Calu3 (cell line): Measurements from ENCODE around the gene SRRT. TPM values are rescaled to one million over a fixed set of nuclear protein-coding genes. Genes with fewer than 3 reads are reported as not detected.
"Not testable (repeated sequence)": the region's sequence is repeated elsewhere in the genome, so short reads cannot be mapped to it uniquely, and the experiment has no call there.

Experiments used
- BruUV-seq: library from RNA; stranded (reverse); fragments of 400-500 nt; replicated peaks from 2 replicates; lab custom pipeline; 2021; lab: Mats Ljungman, UMichigan
- CTCF ChIA-PET: fragments of 300-600 bp; sonication (Branson Sonifier 250); formaldehyde crosslinking; loops from one replicate; lab custom pipeline; 2022; ENCODE audit warnings: antibody characterized with exemption; lab: Charles Lee
- DNase-seq: peaks from one replicate; pipeline ENCODE4 v3.0.0; 2022
- H3K27ac Mint-ChIP-seq: one replicate; pipeline ENCODE4 v1.8.0; 2022; ENCODE audit warnings: mixed read lengths; ENCODE audit not compliant: unreplicated experiment
- H3K27me3 Mint-ChIP-seq: one replicate; pipeline ENCODE4 v1.8.0; 2022; ENCODE audit warnings: mixed read lengths; ENCODE audit not compliant: unreplicated experiment
- H3K36me3 Mint-ChIP-seq: one replicate; pipeline ENCODE4 v1.8.0; 2022; ENCODE audit warnings: mild to moderate bottlenecking, moderate library complexity, mixed read lengths; ENCODE audit not compliant: insufficient read depth, unreplicated experiment
- H3K4me1 Mint-ChIP-seq: one replicate; pipeline ENCODE4 v1.8.0; 2022; ENCODE audit warnings: mild to moderate bottlenecking, low read depth, mixed read lengths; ENCODE audit not compliant: unreplicated experiment
- H3K4me3 Mint-ChIP-seq: one replicate; pipeline ENCODE4 v1.8.0; 2022; ENCODE audit warnings: mild to moderate bottlenecking, low read depth, moderate library complexity, mixed read lengths; ENCODE audit not compliant: unreplicated experiment
- H3K9me3 Mint-ChIP-seq: one replicate; pipeline ENCODE4 v1.8.0; 2022; ENCODE audit warnings: low read depth, mixed read lengths; ENCODE audit not compliant: unreplicated experiment
- CTCF ChIP-seq: fragments of 200-600 bp; IDR thresholded peaks from one replicate; pipeline ENCODE4 v1.8.0; 2022; ENCODE audit warnings: antibody characterized with exemption; ENCODE audit not compliant: unreplicated experiment
- intact Hi-C: fragments of 100-400 bp; cut with micrococcal nuclease; formaldehyde crosslinking; loops from one replicate; pipeline ENCODE4 v1.10.0; 2022; ENCODE audit not compliant: unreplicated experiment
- total RNA-seq: library from RNA; stranded (reverse); gene quantifications from 2 replicates; pipeline ENCODE4 v1.2.3, GENCODE V29; 2022

Gene SRRT
- total RNA-seq, 1 experiment from 2014 or later = 151 TPM

DNA sequence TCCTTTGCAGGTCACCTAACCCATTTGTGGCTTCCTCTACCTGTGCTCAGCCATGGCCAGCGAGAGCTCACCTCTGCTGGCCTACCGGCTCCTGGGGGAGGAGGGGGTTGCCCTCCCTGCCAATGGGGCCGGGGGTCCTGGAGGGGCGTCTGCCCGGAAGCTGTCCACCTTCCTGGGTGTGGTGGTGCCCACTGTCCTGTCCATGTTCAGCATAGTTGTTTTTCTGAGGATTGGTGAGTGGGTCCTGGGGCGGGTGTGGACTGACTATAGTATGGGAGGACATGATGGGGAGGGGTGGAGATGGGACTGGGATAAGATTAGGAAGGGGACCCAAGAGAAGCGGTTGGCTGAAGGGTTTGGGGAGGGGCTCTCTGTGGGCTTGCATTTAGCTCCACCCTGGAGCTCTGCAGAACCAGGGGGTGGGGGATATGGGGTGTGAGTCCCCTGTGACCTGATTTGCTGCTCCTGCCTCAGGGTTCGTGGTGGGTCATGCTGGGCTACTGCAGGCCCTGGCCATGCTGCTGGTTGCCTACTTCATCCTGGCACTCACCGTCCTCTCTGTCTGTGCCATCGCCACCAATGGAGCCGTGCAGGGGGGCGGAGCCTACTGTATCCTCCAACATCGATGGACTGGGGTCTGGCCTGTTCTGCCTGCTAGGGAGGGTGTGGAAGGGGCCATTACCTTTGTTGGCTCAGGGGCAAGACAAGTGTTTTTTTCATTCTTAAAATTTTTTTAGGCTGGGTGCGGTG lies 20.6 kb upstream of the SRRT start:
- CTCF ChIA-PET = interaction anchor here (0.6 kb wide), 2 partner anchors 88 to 290 kb away, joined by 3 to 4 read pairs; no protein-coding TSS in a partner anchor
- Mint-ChIP-seq H3K27me3 (no peaks in the 10 kb centered on the region), H3K27ac (no peak overlapping the region), H3K4me3 (peak overlapping the region; percentile 85), H3K36me3 (peaks cover 28% of the 10 kb centered on the region), H3K4me1 (no peaks in the 10 kb centered on the region), H3K9me3 (no peaks in the 10 kb centered on the region)
- no TSS peak for BruUV-seq
- no peak for TF ChIP-seq CTCF
- intact Hi-C loops = no loop called here
- no peak for DNase-seq

- H3K27me3 Mint-ChIP-seq, H3K9me3 Mint-ChIP-seq, H3K4me3 Mint-ChIP-seq, intact Hi-C loops, H3K4me1 Mint-ChIP-seq, DNase-seq, H3K27ac Mint-ChIP-seq, BruUV-seq: not testable (repeated sequence)
- peaks cover 28% of the 10 kb centered on the region for H3K36me3 Mint-ChIP-seq
- CTCF ChIA-PET = interaction anchor here (0.6 kb wide), 1 partner anchor 87 kb away, joined by 3 read pairs; no protein-coding TSS in a partner anchor
Observed at GRCh38 chr7:100854899-100855298, 20.0 kb upstream of the SRRT start.

- Mint-ChIP-seq H3K4me3 (no peak overlapping the region), H3K36me3 (peaks cover 31% of the 10 kb centered on the region), H3K4me1 (no peaks in the 10 kb centered on the region), H3K27me3 (no peaks in the 10 kb centered on the region), H3K27ac (no peak overlapping the region), H3K9me3 (no peaks in the 10 kb centered on the region)
- no peak for TF ChIP-seq CTCF
- DNase-seq = no peak
- intact Hi-C loops = no loop called here
- CTCF ChIA-PET = no interaction called here
- BruUV-seq = no TSS peak
Observed at GRCh38 chr7:100855515-100855914, 19.4 kb upstream of the SRRT start.

- H3K27me3 Mint-ChIP-seq = no peaks in the 10 kb centered on the region
- TF ChIP-seq CTCF = no peak
- no peaks in the 10 kb centered on the region for H3K9me3 Mint-ChIP-seq
- BruUV-seq = no TSS peak
- peaks cover 38% of the 10 kb centered on the region for H3K36me3 Mint-ChIP-seq
- no peak overlapping the region for H3K27ac Mint-ChIP-seq
- no peak for DNase-seq
- no peak overlapping the region for H3K4me3 Mint-ChIP-seq
- CTCF ChIA-PET = interaction anchor here (0.7 kb wide), 1 partner anchor 376 kb away, joined by 3 read pairs; no protein-coding TSS in a partner anchor
- no peaks in the 10 kb centered on the region for H3K4me1 Mint-ChIP-seq
- intact Hi-C loops = no loop called here
Observed at GRCh38 chr7:100856871-100857282, 18.0 kb upstream of the SRRT start.

DNA sequence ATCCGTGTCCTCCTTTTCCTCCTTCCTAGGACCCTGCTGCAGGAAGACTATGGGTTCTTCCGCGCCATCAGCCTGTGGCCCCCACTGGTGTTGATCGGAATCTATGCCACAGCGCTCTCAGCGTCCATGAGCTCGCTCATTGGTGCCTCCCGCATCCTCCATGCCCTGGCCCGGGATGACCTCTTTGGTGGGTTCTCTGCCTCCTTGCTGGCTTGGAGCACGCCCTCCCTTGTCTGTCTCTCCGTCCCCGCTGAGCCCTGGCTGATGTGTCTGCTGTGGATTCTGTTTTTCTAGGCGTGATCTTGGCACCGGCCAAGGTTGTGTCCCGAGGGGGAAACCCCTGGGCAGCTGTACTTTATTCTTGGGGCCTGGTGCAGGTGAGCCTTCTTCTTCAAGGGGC lies 15.0 kb upstream of the SRRT start:
- DNase-seq = no peak
- no peaks in the 10 kb centered on the region for H3K27me3 Mint-ChIP-seq
- no peaks in the 10 kb centered on the region for H3K9me3 Mint-ChIP-seq
- H3K4me1 Mint-ChIP-seq = no peaks in the 10 kb centered on the region
- intact Hi-C loops = no loop called here
- H3K27ac Mint-ChIP-seq = no peak overlapping the region
- H3K36me3 Mint-ChIP-seq = peaks cover 24% of the 10 kb centered on the region
- CTCF ChIA-PET = no interaction called here
- BruUV-seq = no TSS peak
- TF ChIP-seq CTCF = no peak
- no peak overlapping the region for H3K4me3 Mint-ChIP-seq
